ENCODE data around the gene GLRX. TPM values are rescaled to one million over a fixed set of nuclear protein-coding genes. Genes with fewer than 3 reads are reported as not detected.

Gene GLRX
- total RNA-seq, 2 donors from 2014 or later, result 8.6 to 17.6 TPM

- no peak overlapping the region for H3K27ac ChIP-seq
- no peaks in the 10 kb centered on the region for H3K36me3 ChIP-seq (replicated peaks in 1 of 2; ENCODE audit: insufficient read depth in 1 of 2, low read depth in 2 of 2)
- H3K27me3 ChIP-seq, result no peaks in the 10 kb centered on the region
- DNase-seq (peak in 1 of 4 donors; percentile 32), ATAC-seq (no peak)
- WGBS, 2 donors, result 83 to 87% methylated on average over 10 of the region's 10 CpGs
- intact Hi-C loops (cut with DNase I), result no loop called here
- no peaks in the 10 kb centered on the region for H3K9me3 ChIP-seq
- TF ChIP-seq, protein P1, sequence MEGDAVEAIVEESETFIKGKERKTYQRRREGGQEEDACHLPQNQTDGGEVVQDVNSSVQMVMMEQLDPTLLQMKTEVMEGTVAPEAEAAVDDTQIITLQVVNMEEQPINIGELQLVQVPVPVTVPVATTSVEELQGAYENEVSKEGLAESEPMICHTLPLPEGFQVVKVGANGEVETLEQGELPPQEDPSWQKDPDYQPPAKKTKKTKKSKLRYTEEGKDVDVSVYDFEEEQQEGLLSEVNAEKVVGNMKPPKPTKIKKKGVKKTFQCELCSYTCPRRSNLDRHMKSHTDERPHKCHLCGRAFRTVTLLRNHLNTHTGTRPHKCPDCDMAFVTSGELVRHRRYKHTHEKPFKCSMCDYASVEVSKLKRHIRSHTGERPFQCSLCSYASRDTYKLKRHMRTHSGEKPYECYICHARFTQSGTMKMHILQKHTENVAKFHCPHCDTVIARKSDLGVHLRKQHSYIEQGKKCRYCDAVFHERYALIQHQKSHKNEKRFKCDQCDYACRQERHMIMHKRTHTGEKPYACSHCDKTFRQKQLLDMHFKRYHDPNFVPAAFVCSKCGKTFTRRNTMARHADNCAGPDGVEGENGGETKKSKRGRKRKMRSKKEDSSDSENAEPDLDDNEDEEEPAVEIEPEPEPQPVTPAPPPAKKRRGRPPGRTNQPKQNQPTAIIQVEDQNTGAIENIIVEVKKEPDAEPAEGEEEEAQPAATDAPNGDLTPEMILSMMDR (IDR thresholded peaks at IDR 0.05), result no peak
- TF ChIP-seq POLR2A (IDR thresholded peaks at IDR 0.05), result no peak
- H3K4me1 ChIP-seq, result peaks cover 14% of the 10 kb centered on the region
- no peak overlapping the region for H3K4me3 ChIP-seq
Measured at GRCh38 chr5:95826949-95827891, 4.7 kb upstream of the GLRX start.

- no peak for ATAC-seq
- WGBS, 2 donors, result 67 to 73% methylated on average over 3 of the region's 3 CpGs
Measured at GRCh38 chr5:95825495-95825894, 3.0 kb upstream of the GLRX start.

DNA sequence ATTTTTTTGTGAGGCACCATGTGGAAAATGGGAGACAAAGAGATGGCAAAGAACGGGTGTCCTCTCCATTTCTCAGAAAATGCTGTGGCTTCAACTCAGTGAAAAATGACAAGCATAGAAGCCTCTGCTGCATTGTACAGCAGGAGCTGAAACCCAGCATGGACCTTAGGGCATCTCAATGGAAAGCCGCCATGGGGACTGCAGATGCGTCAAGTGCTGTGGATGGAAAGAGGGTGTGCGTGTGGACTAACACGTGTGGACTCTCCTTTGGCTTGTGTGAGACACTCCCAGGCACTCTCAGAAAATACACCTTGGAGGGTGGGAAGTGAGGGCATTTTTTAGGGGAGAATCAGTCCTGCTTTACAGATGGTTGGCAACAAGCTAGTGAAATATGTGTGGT, 2.2 kb upstream of the GLRX start:
- TF ChIP-seq POLR2A (IDR thresholded peaks at IDR 0.05), result no peak
- TF ChIP-seq, protein P1 (IDR thresholded peaks at IDR 0.05), result no peak
- ATAC-seq (no peak), DNase-seq (no peak)
- no peaks in the 10 kb centered on the region for H3K36me3 ChIP-seq (replicated peaks in 1 of 2; ENCODE audit: insufficient read depth in 1 of 2, low read depth in 2 of 2)
- no peaks in the 10 kb centered on the region for H3K9me3 ChIP-seq
- H3K4me1 ChIP-seq, result peaks cover 22% of the 10 kb centered on the region
- WGBS, 2 donors, result 87 to 88% methylated on average over 5 of the region's 5 CpGs
- H3K27me3 ChIP-seq, result no peaks in the 10 kb centered on the region
- intact Hi-C loops (cut with DNase I), result no loop called here
- H3K4me3 ChIP-seq, result no peak overlapping the region
- peak overlapping the region in 3 of 4 donors; percentile 71 to 84 (median 75) for H3K27ac ChIP-seq

More at GRCh38 chr5:95825495-95825894, 3.0 kb upstream of the GLRX start:
- intact Hi-C loops (cut with DNase I), result no loop called here
- DNase-seq, result no peak
- Histone ChIP-seq H3K27ac (no peak overlapping the region), H3K4me3 (no peak overlapping the region), H3K9me3 (no peaks in the 10 kb centered on the region), H3K4me1 (peaks cover 22% of the 10 kb centered on the region), H3K36me3 (replicated peaks in 1 of 2; ENCODE audit: insufficient read depth in 1 of 2, low read depth in 2 of 2) (no peaks in the 10 kb centered on the region), H3K27me3 (no peaks in the 10 kb centered on the region)
- TF ChIP-seq, protein P1 (IDR thresholded peaks at IDR 0.05), result no peak
- TF ChIP-seq POLR2A (IDR thresholded peaks at IDR 0.05), result no peak

- TF ChIP-seq, protein P1 (IDR thresholded peaks at IDR 0.05), result no peak
- peak in 1 of 3 donors; percentile 21 for TF ChIP-seq POLR2A (IDR thresholded peaks at IDR 0.05)
- Histone ChIP-seq H3K27ac (peak overlapping the region in 3 of 4 donors; percentile 71 to 84 (median 75)), H3K9me3 (no peaks in the 10 kb centered on the region), H3K4me1 (peaks cover 22% of the 10 kb centered on the region), H3K27me3 (no peaks in the 10 kb centered on the region), H3K4me3 (no peak overlapping the region), H3K36me3 (replicated peaks in 1 of 2; ENCODE audit: insufficient read depth in 1 of 2, low read depth in 2 of 2) (no peaks in the 10 kb centered on the region)
- peak; percentile 17 for ATAC-seq
- 50 to 66% methylated on average over 12 of the region's 12 CpGs for WGBS, 2 donors
- intact Hi-C loops (cut with DNase I), result no loop called here
- peak in 3 of 4 donors; percentile 29 to 60 (median 29) for DNase-seq
Measured at GRCh38 chr5:95823738-95824609, 1.4 kb upstream of the GLRX start.
